ENCODE data around the gene SEL1L3. TPM values are rescaled to one million over a fixed set of nuclear protein-coding genes. Genes with fewer than 3 reads are reported as not detected.

Gene SEL1L3
- total RNA-seq, 1 experiment from 2014 or later, result 48.3 TPM

DNA sequence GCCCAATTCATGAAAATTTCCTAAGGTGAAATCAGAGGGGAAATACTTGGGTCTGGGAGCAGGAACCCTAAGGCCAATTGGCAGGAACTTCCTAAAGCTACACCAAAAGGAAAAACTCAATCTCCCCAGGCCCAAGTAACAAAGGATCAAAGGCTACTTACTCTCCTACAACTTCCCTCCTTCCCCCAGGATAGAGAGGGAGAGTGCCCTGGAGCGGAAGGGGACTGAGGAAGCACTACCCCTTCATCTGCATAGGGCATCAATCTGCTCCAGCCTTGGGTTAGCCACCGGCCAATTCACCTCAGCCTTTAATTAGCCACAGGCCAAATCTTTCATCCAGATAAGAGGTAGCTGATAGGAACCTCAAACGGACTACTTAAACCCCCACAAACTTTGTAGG, 152.2 kb downstream of the SEL1L3 start:
- TF ChIP-seq, protein P1, sequence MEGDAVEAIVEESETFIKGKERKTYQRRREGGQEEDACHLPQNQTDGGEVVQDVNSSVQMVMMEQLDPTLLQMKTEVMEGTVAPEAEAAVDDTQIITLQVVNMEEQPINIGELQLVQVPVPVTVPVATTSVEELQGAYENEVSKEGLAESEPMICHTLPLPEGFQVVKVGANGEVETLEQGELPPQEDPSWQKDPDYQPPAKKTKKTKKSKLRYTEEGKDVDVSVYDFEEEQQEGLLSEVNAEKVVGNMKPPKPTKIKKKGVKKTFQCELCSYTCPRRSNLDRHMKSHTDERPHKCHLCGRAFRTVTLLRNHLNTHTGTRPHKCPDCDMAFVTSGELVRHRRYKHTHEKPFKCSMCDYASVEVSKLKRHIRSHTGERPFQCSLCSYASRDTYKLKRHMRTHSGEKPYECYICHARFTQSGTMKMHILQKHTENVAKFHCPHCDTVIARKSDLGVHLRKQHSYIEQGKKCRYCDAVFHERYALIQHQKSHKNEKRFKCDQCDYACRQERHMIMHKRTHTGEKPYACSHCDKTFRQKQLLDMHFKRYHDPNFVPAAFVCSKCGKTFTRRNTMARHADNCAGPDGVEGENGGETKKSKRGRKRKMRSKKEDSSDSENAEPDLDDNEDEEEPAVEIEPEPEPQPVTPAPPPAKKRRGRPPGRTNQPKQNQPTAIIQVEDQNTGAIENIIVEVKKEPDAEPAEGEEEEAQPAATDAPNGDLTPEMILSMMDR (conservative IDR thresholded peaks at IDR 0.05), result no peak
- no peak overlapping the region for H3K14ac ChIP-seq (ENCODE audit: insufficient read depth, low read length)
- no peak overlapping the region for H2BK5ac ChIP-seq (ENCODE audit: insufficient read length, low read length)
- no peak overlapping the region for H3K23ac ChIP-seq (ENCODE audit: insufficient read length, low read depth, low read length)
- Mint-ChIP-seq H3K4me3 (no peak overlapping the region), H3K9me3 (peaks cover 8 to 9% of the 10 kb centered on the region in 2 experiments), H3K27ac (no peak overlapping the region), H3K27me3 (ENCODE audit: low read depth) (no peaks in the 10 kb centered on the region; the same call in 1 of the 2 replicates), H3K4me1 (no peaks in the 10 kb centered on the region), H3K36me3 (ENCODE audit: insufficient read depth in 1 of 3, low read depth in 3 of 3) (peaks cover 2 to 9% (median 4%) of the 10 kb centered on the region in 3 experiments; a peak in 6 of 7 replicates)
- no peak overlapping the region for H4K5ac ChIP-seq (ENCODE audit: insufficient read length, low read depth, low read length)
- no peaks in the 10 kb centered on the region for H3K27me3 ChIP-seq (ENCODE audit: insufficient read depth, low read length)
- H3K27ac ChIP-seq (ENCODE audit: insufficient read length, low read depth, low read length), result no peak overlapping the region
- H4K20me1 ChIP-seq (ENCODE audit: control insufficient read depth, insufficient read depth, insufficient read length), result no peaks in the 10 kb centered on the region
- no peak overlapping the region for H2BK15ac ChIP-seq (ENCODE audit: low read depth, low read length)
- no peaks in the 10 kb centered on the region for H3K79me1 ChIP-seq (ENCODE audit: insufficient read depth, low read depth, low read length, poor library complexity, severe bottlenecking)
- no peak overlapping the region for H2BK12ac ChIP-seq (ENCODE audit: insufficient read length, low read depth, low read length)
- H3K79me2 ChIP-seq (ENCODE audit: insufficient read depth, low read length), result no peaks in the 10 kb centered on the region
- no peak overlapping the region for H3K4ac ChIP-seq (ENCODE audit: low read depth, low read length)
- no peaks in the 10 kb centered on the region for H3K4me1 ChIP-seq (ENCODE audit: insufficient read depth, low read length)
- H3K4me2 ChIP-seq (ENCODE audit: insufficient read depth, insufficient read length, low read length), result no peak overlapping the region
- DNase-seq, result no peak
- H3T11ph ChIP-seq (ENCODE audit: low read length), result no peak overlapping the region
- WGBS (ENCODE audit: extremely low coverage, insufficient read length, low lambda C conversion rate), result no CpG with 5 or more reads among the region's 3 CpGs
- H3K9me3 ChIP-seq (ENCODE audit: control insufficient read depth, low read depth, low read length), result no peaks in the 10 kb centered on the region
- no peak overlapping the region for H4K91ac ChIP-seq (ENCODE audit: insufficient read length, low read depth, low read length)
- no peak overlapping the region for H2BK20ac ChIP-seq (ENCODE audit: low read depth, low read length, poor library complexity, severe bottlenecking)
- H3K56ac ChIP-seq (ENCODE audit: insufficient read length, low read depth, low read length), result no peak overlapping the region
- no peaks in the 10 kb centered on the region for H3K23me2 ChIP-seq (ENCODE audit: insufficient read length, low read depth, low read length, poor library complexity, severe bottlenecking)
- H2AFZ ChIP-seq (ENCODE audit: low read length), result no peak overlapping the region
- no peak overlapping the region for H3K18ac ChIP-seq (ENCODE audit: insufficient read length, low read depth, low read length)
- H2AK5ac ChIP-seq (ENCODE audit: insufficient read length, low read length), result no peak overlapping the region
- H3K9ac ChIP-seq (ENCODE audit: extremely low read depth, insufficient read length, low read length), result no peak overlapping the region
- H4K8ac ChIP-seq (replicated peaks; ENCODE audit: insufficient read length, low read depth, low read length), result no peak overlapping the region
- no peak overlapping the region for H2BK120ac ChIP-seq (ENCODE audit: low read depth, low read length, poor library complexity, severe bottlenecking)

Data from H9 (cell line).